NCI-H345 treated with DMSO at 0.1 percent for 48 hours (cell line): ENCODE data around the gene FKBP4.
A peak's percentile ranks its signal among the peaks of the same experiment; 100 is the strongest.

Experiments used
- DNase-seq: peaks from one replicate; lab custom pipeline; 2025; ENCODE audit not compliant: unreplicated experiment; lab: John Stamatoyannopoulos, UW

FKBP4 gene

GRCh38 chr12:2812290-2813213 is 17.8 kb downstream of the FKBP4 start, which contains the start of gene ITFG2:
ITFG2 (plus strand) TSS chr12:2812668; CDS start chr12:2812761, 93 bp downstream.
- DNase-seq: peak; percentile 99

GRCh38 chr12:2813214-2814185 is 18.7 kb downstream of the FKBP4 start:
- DNase-seq: peak; percentile 36

DNA sequence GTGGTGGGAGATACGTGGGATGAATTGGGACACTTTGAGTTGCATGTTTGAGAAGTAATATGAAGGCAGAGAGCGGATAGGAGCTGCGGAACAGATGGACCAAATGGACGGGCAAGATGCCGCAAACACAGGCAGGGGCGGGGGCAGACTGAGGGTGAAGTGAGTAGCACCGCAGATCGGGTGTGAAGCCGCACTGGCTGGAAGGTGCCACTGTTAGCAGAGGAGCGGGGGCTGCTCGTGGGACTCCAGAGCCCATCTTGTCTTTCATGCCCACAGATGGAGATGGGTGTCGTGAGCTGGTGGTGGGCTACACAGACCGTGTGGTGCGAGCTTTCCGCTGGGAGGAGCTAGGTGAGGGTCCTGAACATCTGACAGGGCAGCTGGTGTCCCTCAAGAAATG is 25.0 kb downstream of the FKBP4 start:
- DNase-seq: no peak

DNA sequence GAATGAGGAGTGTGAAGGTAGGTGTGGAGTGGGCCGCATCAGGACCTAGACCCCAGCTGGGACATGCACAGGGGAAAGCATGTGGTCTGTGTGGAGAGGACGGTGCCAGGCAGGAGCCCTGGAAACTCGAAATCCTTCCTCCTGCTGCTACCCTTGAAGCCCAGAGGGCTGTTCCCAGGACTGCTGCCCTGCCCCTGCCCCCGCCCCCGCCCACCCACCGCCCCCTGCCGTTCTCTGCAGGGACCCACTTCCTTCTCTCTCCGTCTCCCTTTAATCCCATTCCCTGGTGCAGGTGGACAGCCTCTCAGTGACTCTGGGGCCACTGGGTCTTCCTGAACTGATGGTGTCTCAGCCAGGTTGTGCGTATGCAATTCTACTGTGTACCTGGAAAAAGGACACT is 25.7 kb downstream of the FKBP4 start:
- DNase-seq: no peak

- DNase-seq: no peak
Measured at GRCh38 chr12:2823483-2823882, 28.7 kb downstream of the FKBP4 start.

GRCh38 chr12:2824541-2824940 is 29.8 kb downstream of the FKBP4 start:
- DNase-seq: no peak

DNA sequence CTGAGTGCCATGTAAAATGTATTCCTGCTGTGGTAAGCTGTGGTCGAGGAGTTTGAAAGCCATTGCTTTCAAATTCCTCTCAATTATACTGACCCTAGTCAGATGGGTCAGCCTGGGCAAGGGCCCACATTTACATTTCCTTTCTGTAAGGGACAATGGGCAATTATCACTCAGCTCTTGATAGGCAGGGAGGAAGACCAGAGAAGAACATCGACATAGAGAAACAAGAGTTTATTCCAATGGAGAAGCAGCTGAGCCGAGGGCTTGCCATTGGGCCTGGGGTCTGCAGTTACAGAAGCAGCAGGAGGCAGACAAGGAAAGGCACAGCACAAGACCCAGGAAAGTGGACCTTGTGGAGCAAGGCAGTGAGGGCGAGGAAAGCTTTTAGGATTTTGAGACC is 30.4 kb downstream of the FKBP4 start:
- no peak for DNase-seq

DNA sequence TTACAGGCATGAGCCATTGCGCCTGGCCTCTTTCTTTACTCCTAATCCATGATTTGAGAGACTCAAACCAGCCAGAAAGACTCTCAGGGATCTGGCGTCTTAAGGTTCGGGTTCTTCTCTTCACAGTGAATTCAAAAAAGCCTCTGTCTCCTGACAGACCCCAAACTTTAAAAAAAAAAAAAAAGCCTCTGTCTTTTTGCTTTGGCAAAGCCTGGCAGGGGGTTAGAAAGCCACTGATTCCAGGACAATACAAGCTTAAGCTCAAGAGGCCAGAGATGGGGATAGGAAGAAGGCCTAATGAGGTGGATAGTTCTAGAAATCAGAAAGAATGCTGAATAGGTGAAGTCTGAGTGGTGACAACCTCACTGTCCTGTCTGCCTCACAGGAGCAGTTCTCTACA is 31.3 kb downstream of the FKBP4 start:
- no peak for DNase-seq

- DNase-seq: no peak
Measured at GRCh38 chr12:2826721-2827515, 32.1 kb downstream of the FKBP4 start.

GRCh38 chr12:2829275-2829674 is 34.5 kb downstream of the FKBP4 start:
- DNase-seq: no peak

- DNase-seq: no peak
Measured at GRCh38 chr12:2832550-2833127, 37.9 kb downstream of the FKBP4 start.

- DNase-seq: no peak
Measured at GRCh38 chr12:2833327-2833726, 38.6 kb downstream of the FKBP4 start.

DNA sequence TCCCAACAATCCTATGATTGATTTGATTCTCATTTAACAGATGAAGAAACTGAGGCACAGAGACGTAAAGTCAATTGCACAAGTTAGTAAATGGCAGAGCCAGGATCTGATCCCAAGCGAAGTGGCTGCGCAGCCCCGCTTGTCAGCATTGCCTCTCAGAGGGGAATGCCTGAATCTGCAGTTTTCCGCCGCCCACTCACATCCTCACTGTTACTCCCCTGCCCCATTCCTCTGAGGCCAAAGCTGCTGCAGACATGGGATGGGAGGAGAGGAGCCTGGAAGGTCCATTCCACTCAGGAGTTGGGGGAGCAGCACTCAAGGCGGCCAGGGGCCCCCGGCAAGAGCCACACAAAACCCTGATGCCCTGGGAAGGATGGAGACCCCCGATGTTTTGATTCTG is 39.0 kb downstream of the FKBP4 start:
- no peak for DNase-seq

DNA sequence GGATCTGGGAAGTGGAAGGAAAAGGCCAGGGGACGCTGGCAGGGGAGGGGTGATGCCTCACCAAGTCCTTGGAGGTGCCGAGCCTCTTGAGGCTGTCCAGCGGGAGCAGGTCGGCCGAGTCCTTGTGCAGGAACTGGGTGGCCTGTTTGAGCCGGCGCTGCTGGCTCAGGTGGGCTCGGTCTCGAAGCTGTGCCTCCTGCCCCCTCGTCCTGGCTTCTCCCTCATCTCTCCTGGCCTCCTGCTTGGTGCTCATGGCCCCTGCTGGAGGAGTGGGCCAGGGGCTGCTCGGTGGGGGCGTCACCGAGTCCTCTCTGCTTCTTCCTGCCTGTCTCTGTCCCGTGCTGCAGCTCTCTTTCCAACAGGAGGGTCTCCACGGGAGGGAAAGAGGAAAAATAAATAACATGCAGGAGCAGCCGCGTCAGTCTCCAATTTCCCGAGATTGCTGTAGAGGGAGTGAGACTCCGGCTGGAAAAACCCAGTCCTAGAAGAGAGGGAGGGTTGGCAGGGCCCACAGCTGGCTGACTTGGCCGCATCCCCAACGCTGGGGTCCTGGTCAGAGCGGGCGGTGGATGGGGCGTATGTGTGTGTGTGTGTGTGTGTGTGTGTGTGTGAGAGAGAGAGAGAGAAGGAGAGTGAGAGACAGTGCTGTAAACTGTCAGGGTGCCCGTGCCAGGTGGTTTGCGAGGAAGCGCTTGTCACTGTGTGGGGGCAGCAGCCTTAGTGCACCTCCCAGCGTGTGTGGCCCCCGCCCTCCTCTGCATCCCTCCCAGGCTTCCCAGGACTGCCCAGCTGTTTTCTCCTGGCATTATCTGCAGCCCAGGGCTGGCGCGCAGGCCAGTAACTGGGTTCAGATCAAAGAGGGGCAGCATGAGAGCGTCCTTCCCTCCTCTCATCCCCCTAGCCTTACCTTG is 40.1 kb downstream of the FKBP4 start, which contains the start of gene NRIP2:
Gene NRIP2 (minus strand): TSS at position 455 of the 911 bp plus-strand sequence. CDS start 52 bp downstream, at position 403.
- no peak for DNase-seq

GRCh38 chr12:2835691-2836403 is 41.1 kb downstream of the FKBP4 start:
- no peak for DNase-seq

DNA sequence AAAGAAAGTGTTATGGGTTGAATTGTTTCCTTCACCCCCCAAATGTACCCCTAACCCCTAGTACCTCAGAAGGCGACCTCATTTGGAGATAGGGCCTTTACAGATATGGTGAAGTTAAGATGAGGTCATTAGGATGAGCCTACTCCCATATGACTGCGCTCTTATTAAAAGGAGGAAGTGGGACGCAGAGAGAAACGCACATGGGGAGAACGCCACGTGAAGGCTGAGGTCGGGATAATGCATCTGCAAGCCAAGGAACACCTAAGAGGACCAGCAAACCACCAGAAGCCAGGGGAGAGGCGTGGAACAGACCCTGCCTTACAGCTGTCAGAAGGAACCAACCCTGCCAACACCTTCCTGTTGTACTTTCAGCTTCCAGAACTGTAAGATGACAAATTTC is 41.8 kb downstream of the FKBP4 start:
- DNase-seq: no peak

DNA sequence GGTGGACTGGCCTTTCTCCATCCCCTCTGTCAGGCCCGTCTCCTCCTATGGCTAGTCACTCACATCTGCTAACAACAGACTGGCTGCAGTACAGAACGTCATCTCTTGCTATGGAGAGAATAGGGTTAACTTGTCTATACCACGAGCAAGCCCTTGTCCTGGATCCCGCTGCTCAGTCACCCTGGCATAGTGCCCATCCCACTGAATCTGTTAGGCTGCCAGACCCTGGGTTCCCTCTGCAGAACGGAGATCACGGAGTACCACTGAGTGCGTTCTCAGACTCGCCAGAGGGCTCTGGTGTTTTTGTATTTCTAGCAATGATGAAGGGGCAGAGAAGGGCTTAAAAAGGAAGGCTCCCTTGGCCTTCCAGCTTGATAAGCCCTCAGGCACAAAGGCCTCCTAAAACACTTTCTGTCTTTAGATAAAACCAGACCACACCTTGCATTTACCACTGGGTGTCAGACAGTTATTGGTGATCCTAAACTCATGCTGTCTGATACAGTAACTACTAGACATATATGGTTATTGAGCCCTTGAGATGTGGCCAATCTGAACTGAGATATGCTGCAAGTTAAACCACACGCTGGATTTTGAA is 46.4 kb downstream of the FKBP4 start:
- no peak for DNase-seq

GRCh38 chr12:2842948-2843347 is 48.2 kb downstream of the FKBP4 start:
- DNase-seq: no peak
